AG20443 (cell line): ENCODE measurements around the gene OR2G6.
"Not testable (repeated sequence)": the region's sequence is repeated elsewhere in the genome, so short reads cannot be mapped to it uniquely, and the experiment has no call there.

Source experiments
- DNase-seq: peaks from one replicate; pipeline ENCODE4 v3.0.0; 2012; ENCODE audit warnings: low spot score, mixed read lengths

The OR2G6 gene

GRCh38 chr1:248507773-248508172 is at the start of gene OR2G6:
Gene OR2G6, plus strand, starts transcription at chr1:248508073. Its CDS starts 13,574 bp downstream, at chr1:248521647.
- DNase-seq, result not testable (repeated sequence)

GRCh38 chr1:248459117-248459516 is 48.8 kb upstream of the OR2G6 start:
- not testable (repeated sequence) for DNase-seq

GRCh38 chr1:248471154-248471553 is 36.7 kb upstream of the OR2G6 start:
- no peak for DNase-seq

GRCh38 chr1:248472111-248472510 is 35.8 kb upstream of the OR2G6 start:
- not testable (repeated sequence) for DNase-seq

- not testable (repeated sequence) for DNase-seq
Observed at GRCh38 chr1:248473051-248473450, 34.8 kb upstream of the OR2G6 start, which contains the start of gene OR2T3. Gene OR2T3, plus strand, starts transcription at chr1:248473351. Its CDS starts 0 bp downstream, at chr1:248473351.

GRCh38 chr1:248475660-248476059 is 32.2 kb upstream of the OR2G6 start:
- not testable (repeated sequence) for DNase-seq

- not testable (repeated sequence) for DNase-seq
Observed at GRCh38 chr1:248481686-248482579, 25.9 kb upstream of the OR2G6 start.

GRCh38 chr1:248488289-248488688 is 19.6 kb upstream of the OR2G6 start, which contains the start of gene OR2T5:
Gene OR2T5, plus strand, starts transcription at chr1:248488589. Its CDS starts 0 bp downstream, at chr1:248488589.
- DNase-seq, result not testable (repeated sequence)

GRCh38 chr1:248496661-248497060 is 11.2 kb upstream of the OR2G6 start:
- DNase-seq, result not testable (repeated sequence)

GRCh38 chr1:248500305-248501035 is 7.4 kb upstream of the OR2G6 start:
- not testable (repeated sequence) for DNase-seq

- DNase-seq, result not testable (repeated sequence)
Observed at GRCh38 chr1:248510217-248510616, 2.3 kb downstream of the OR2G6 start.

- DNase-seq, result no peak
Observed at GRCh38 chr1:248521856-248522255, 14.0 kb downstream of the OR2G6 start.

GRCh38 chr1:248537449-248537848 is 29.6 kb downstream of the OR2G6 start:
- not testable (repeated sequence) for DNase-seq

- DNase-seq, result not testable (repeated sequence)
Observed at GRCh38 chr1:248547383-248547782, 39.5 kb downstream of the OR2G6 start.

GRCh38 chr1:248551027-248551426 is 43.2 kb downstream of the OR2G6 start:
- not testable (repeated sequence) for DNase-seq

- DNase-seq, result not testable (repeated sequence)
Observed at GRCh38 chr1:248562672-248563071, 54.8 kb downstream of the OR2G6 start, which contains the start of gene OR2T29. Gene OR2T29, minus strand, starts transcription at chr1:248562772. Its CDS starts 3,281 bp downstream, at chr1:248559491.

GRCh38 chr1:248565530-248566373 is 57.9 kb downstream of the OR2G6 start:
- DNase-seq, result not testable (repeated sequence)

- not testable (repeated sequence) for DNase-seq
Observed at GRCh38 chr1:248569049-248569448, 61.2 kb downstream of the OR2G6 start.

GRCh38 chr1:248570811-248571210 is 62.9 kb downstream of the OR2G6 start:
- not testable (repeated sequence) for DNase-seq

GRCh38 chr1:248572049-248572448 is 64.2 kb downstream of the OR2G6 start:
- not testable (repeated sequence) for DNase-seq

- not testable (repeated sequence) for DNase-seq
Observed at GRCh38 chr1:248573856-248574255, 66.0 kb downstream of the OR2G6 start.
